Measurements from ENCODE around the gene PDPK1.
"Not testable (repeated sequence)": the region's sequence is repeated elsewhere in the genome, so short reads cannot be mapped to it uniquely, and the experiment has no call there.

GRCh38 chr16:2619628-2620027 lies 81.8 kb downstream of the PDPK1 start:
- peak; percentile 27 to 39 for TF ChIP-seq CTCF (conservative IDR thresholded peaks at IDR 0.05; ENCODE audit: low read depth in 2 of 2)
- TF ChIP-seq EZH2 (IDR thresholded peaks at IDR 0.05; ENCODE audit: low read depth, unreplicated experiment); REST (IDR thresholded peaks at IDR 0.05; ENCODE audit: unreplicated experiment); POLR2AphosphoS5 (IDR thresholded peaks at IDR 0.05; ENCODE audit: low read depth); JUNB (IDR thresholded peaks at IDR 0.05; ENCODE audit: unreplicated experiment); ZNF331 (CRISPR knock-in tag; IDR thresholded peaks at IDR 0.05; ENCODE audit: low read depth); EZH2phosphoT487 (IDR thresholded peaks at IDR 0.05; ENCODE audit: unreplicated experiment); CREB1 (CRISPR knock-in tag; IDR thresholded peaks at IDR 0.05; ENCODE audit: low read depth); NANOG (IDR thresholded peaks at IDR 0.05; ENCODE audit: borderline replicate concordance); STAT1 (IDR thresholded peaks at IDR 0.05; ENCODE audit: unreplicated experiment); ETS1 (IDR thresholded peaks at IDR 0.05); ZNF114 (CRISPR knock-in tag; IDR thresholded peaks at IDR 0.05): not testable (repeated sequence)

Measured in GM23338 (cell line).